IMR-90 (cell line): ENCODE measurements around the gene PLXDC2. TPM values are rescaled to one million over a fixed set of nuclear protein-coding genes. Genes with fewer than 3 reads are reported as not detected.

Source experiments
- ATAC-seq: fragments of 200-7000 bp; cut with Tn5 transposase; 2 replicates; pipeline ENCODE4 v1.9.1; 2020; ENCODE audit warnings: low read depth, mild to moderate bottlenecking, moderate library complexity
- BruUV-seq: library from RNA; stranded (reverse); fragments of 400-500 nt; replicated peaks from 2 replicates; lab custom pipeline; 2021; lab: Mats Ljungman, UMichigan
- CTCF ChIA-PET: fragments of 300-600 bp; formaldehyde crosslinking; extraction: SDS; loops from one replicate; lab custom pipeline; 2021; ENCODE audit warnings: antibody characterized with exemption; lab: Yijun Ruan, JAX
- POLR2A ChIA-PET: fragments of 300-600 bp; sonication (Branson Sonifier 250); formaldehyde crosslinking; loops from one replicate; lab custom pipeline; 2022; ENCODE audit warnings: antibody characterized with exemption; ENCODE audit not compliant: unreplicated experiment; lab: Charles Lee
- DNase-seq: peaks from one replicate; pipeline ENCODE4 v3.0.0; 2013
- H2AFZ ChIP-seq: replicated peaks from 2 replicates; pipeline ENCODE3; 2013; ENCODE audit warnings: low read length, mild to moderate bottlenecking; ENCODE audit not compliant: poor library complexity
- H2AK5ac ChIP-seq: 2 replicates; pipeline ENCODE4 v1.6.1; 2013; ENCODE audit warnings: low read depth, low read length, inconsistent platforms
- H2AK9ac ChIP-seq: replicated peaks from 2 replicates; pipeline ENCODE3; 2013; ENCODE audit warnings: mild to moderate bottlenecking, low read depth, low read length, moderate library complexity; ENCODE audit not compliant: poor library complexity
- H2BK120ac ChIP-seq: 2 replicates; pipeline ENCODE4 v1.6.1; 2013; ENCODE audit warnings: low read depth, low read length, inconsistent platforms
- H2BK15ac ChIP-seq: 3 replicates; pipeline ENCODE4 v1.6.1; 2013; ENCODE audit warnings: low read depth, low read length, inconsistent platforms
- H2BK20ac ChIP-seq: 2 replicates; pipeline ENCODE4 v1.6.1; 2013; ENCODE audit warnings: low read depth, mild to moderate bottlenecking, inconsistent platforms, low read length, moderate library complexity
- H2BK5ac ChIP-seq: 2 replicates; pipeline ENCODE4 v1.6.1; 2013; ENCODE audit warnings: mild to moderate bottlenecking, low read depth, low read length, inconsistent platforms; ENCODE audit not compliant: poor library complexity, severe bottlenecking
- H3K14ac ChIP-seq: replicated peaks from 2 replicates; pipeline ENCODE4 v1.6.1; 2013; ENCODE audit warnings: low read depth, low read length, inconsistent platforms
- H3K18ac ChIP-seq: 2 replicates; pipeline ENCODE4 v1.6.1; 2013; ENCODE audit warnings: low read depth, low read length, control low read depth
- H3K23ac ChIP-seq: 2 replicates; pipeline ENCODE4 v1.6.1; 2013; ENCODE audit warnings: low read depth, low read length, inconsistent platforms
- H3K27ac ChIP-seq: 2 replicates; pipeline ENCODE4 v1.5.1; 2013; ENCODE audit warnings: mild to moderate bottlenecking, control low read depth, low read length; ENCODE audit not compliant: insufficient read depth
- H3K27me3 ChIP-seq: 2 replicates; pipeline ENCODE4 v1.6.1; 2013; ENCODE audit warnings: low read length; ENCODE audit not compliant: control insufficient read depth, insufficient read depth
- H3K36me3 ChIP-seq: 2 replicates; pipeline ENCODE4 v1.6.1; 2013; ENCODE audit warnings: low read length, mixed read lengths; ENCODE audit not compliant: control insufficient read depth, insufficient read depth
- H3K4ac ChIP-seq: 2 replicates; pipeline ENCODE4 v1.6.1; 2013; ENCODE audit warnings: low read depth, low read length, inconsistent platforms
- H3K4me1 ChIP-seq: 2 replicates; pipeline ENCODE4 v1.6.1; 2013; ENCODE audit warnings: low read length, mixed read lengths; ENCODE audit not compliant: control insufficient read depth, insufficient read depth
- H3K4me2 ChIP-seq: 2 replicates; pipeline ENCODE4 v1.6.1; 2013; ENCODE audit warnings: low read depth, mild to moderate bottlenecking, control low read depth, low read length, moderate library complexity
- H3K4me3 ChIP-seq: 2 replicates; pipeline ENCODE4 v1.5.1; 2013; ENCODE audit warnings: low read depth, mild to moderate bottlenecking, control low read depth, low read length, moderate library complexity; ENCODE audit not compliant: insufficient read depth
- H3K56ac ChIP-seq: 2 replicates; pipeline ENCODE4 v1.6.1; 2013; ENCODE audit warnings: low read length, inconsistent platforms; ENCODE audit not compliant: insufficient read depth; ENCODE audit errors: extremely low read depth
- H3K79me1 ChIP-seq, 2 experiments: 2 replicates each; pipeline ENCODE4 v1.6.1; 2013; ENCODE audit warnings: low read length in 2 of 2, inconsistent platforms in 1 of 2, low read depth in 1 of 2
- H3K9ac ChIP-seq: 2 replicates; pipeline ENCODE4 v1.6.1; 2013; ENCODE audit warnings: low read depth, low read length, control low read depth
- H3K9me1 ChIP-seq: 2 replicates; pipeline ENCODE4 v1.6.1; 2013; ENCODE audit warnings: low read length, inconsistent platforms; ENCODE audit not compliant: insufficient read depth
- H3K9me3 ChIP-seq: 2 replicates; pipeline ENCODE4 v1.6.1; 2013; ENCODE audit warnings: low read length; ENCODE audit not compliant: control insufficient read depth, insufficient read depth
- H4K20me1 ChIP-seq: 2 replicates; pipeline ENCODE4 v1.6.1; 2013; ENCODE audit warnings: low read length, inconsistent platforms; ENCODE audit not compliant: insufficient read depth
- H4K5ac ChIP-seq: 2 replicates; pipeline ENCODE4 v1.6.1; 2013; ENCODE audit warnings: mild to moderate bottlenecking, low read depth, low read length, control low read depth
- H4K8ac ChIP-seq, 2 experiments: 2 replicates each; pipeline ENCODE4 v1.6.1; 2013; ENCODE audit warnings: low read depth in 2 of 2, low read length in 2 of 2, control low read depth in 1 of 2, inconsistent platforms in 1 of 2
- H4K91ac ChIP-seq: 2 replicates; pipeline ENCODE4 v1.6.1; 2013; ENCODE audit warnings: low read depth, low read length, inconsistent platforms; ENCODE audit not compliant: insufficient read depth
- BHLHE40 ChIP-seq: fragments of 150-350 bp; IDR thresholded peaks from 2 replicates; pipeline ENCODE4 v1.6.1; 2016; ENCODE audit warnings: mild to moderate bottlenecking, low read depth, low read length
- CEBPB ChIP-seq: IDR thresholded peaks from 2 replicates; pipeline ENCODE4 v1.6.1; 2012; ENCODE audit warnings: low read depth, low read length, improper control_type of control experiment
- CHD1 ChIP-seq: IDR thresholded peaks from 2 replicates; pipeline ENCODE4 v1.6.1; 2012; ENCODE audit warnings: low read depth, low read length, improper control_type of control experiment
- CTCF ChIP-seq: conservative IDR thresholded peaks from 2 replicates; pipeline ENCODE4 v1.5.1; 2012; ENCODE audit warnings: mild to moderate bottlenecking, low read depth, low read length, improper control_type of control experiment
- ELK1 ChIP-seq: fragments of 150-350 bp; IDR thresholded peaks from 2 replicates; pipeline ENCODE4 v1.6.1; 2016; ENCODE audit warnings: low read depth, mild to moderate bottlenecking, low read length, moderate library complexity, borderline replicate concordance
- FOS ChIP-seq: fragments of 150-350 bp; IDR thresholded peaks from 2 replicates; pipeline ENCODE4 v1.6.1; 2016; ENCODE audit warnings: low read depth, low read length
- MAFK ChIP-seq: IDR thresholded peaks from 2 replicates; pipeline ENCODE4 v1.6.1; 2012; ENCODE audit warnings: low read depth, low read length, improper control_type of control experiment
- MAZ ChIP-seq: IDR thresholded peaks from 2 replicates; pipeline ENCODE4 v1.6.1; 2012; ENCODE audit warnings: low read depth, mild to moderate bottlenecking, low read length, improper control_type of control experiment, moderate library complexity, borderline replicate concordance
- MXI1 ChIP-seq: IDR thresholded peaks from 2 replicates; pipeline ENCODE4 v1.6.1; 2012; ENCODE audit warnings: low read depth, mild to moderate bottlenecking, low read length, moderate library complexity, borderline replicate concordance
- NFE2L2 ChIP-seq: fragments of 150-350 bp; IDR thresholded peaks from 2 replicates; pipeline ENCODE4 v1.6.1; 2016; ENCODE audit warnings: low read depth, mild to moderate bottlenecking, low read length
- POLR2A ChIP-seq: IDR thresholded peaks from 2 replicates; pipeline ENCODE4 v1.6.1; 2012; ENCODE audit warnings: mild to moderate bottlenecking, low read depth, low read length
- RAD21 ChIP-seq: IDR thresholded peaks from 2 replicates; pipeline ENCODE4 v1.6.1; 2012; ENCODE audit warnings: low read length, improper control_type of control experiment
- RCOR1 ChIP-seq: IDR thresholded peaks from 2 replicates; pipeline ENCODE4 v1.6.1; 2012; ENCODE audit warnings: mild to moderate bottlenecking, low read length, improper control_type of control experiment; ENCODE audit not compliant: insufficient replicate concordance
- RFX5 ChIP-seq: IDR thresholded peaks from 2 replicates; pipeline ENCODE4 v1.8.0; 2012; ENCODE audit warnings: low read depth, mild to moderate bottlenecking, low read length, moderate library complexity
- SMC3 ChIP-seq: fragments of 150-350 bp; IDR thresholded peaks from 2 replicates; pipeline ENCODE4 v1.6.1; 2016; ENCODE audit warnings: low read depth, mild to moderate bottlenecking, antibody characterized with exemption, low read length, moderate library complexity
- USF2 ChIP-seq: fragments of 150-350 bp; IDR thresholded peaks from 2 replicates; pipeline ENCODE4 v1.6.1; 2017; ENCODE audit warnings: mild to moderate bottlenecking, antibody characterized with exemption, low read length, low read depth
- WGBS, 2 experiments: methylation state at CpG; one replicate each; pipeline versions ENCODE4 v1.1.5 to v1.1.7; 2013; ENCODE audit warnings: missing lambda C conversion rate in 2 of 2; ENCODE audit not compliant: insufficient read length in 1 of 2; ENCODE audit errors: extremely low coverage in 2 of 2; 5-methylcytosine and 5-hydroxymethylcytosine counted together
- dilution Hi-C: fragments of 300-500 bp; cut with HindIII; formaldehyde crosslinking; loops from one replicate; pipeline ENCODE4 v1.14.3; 2018; ENCODE audit warnings: low sequenced_read_pairs; ENCODE audit not compliant: unreplicated experiment
- in situ Hi-C: fragments of 300-500 bp; cut with MboI; formaldehyde crosslinking; loops from 3 replicates; pipeline ENCODE4 v1.14.3; 2019; ENCODE audit warnings: low sequenced_read_pairs, inconsistent platforms, mixed read lengths
- intact Hi-C: fragments of 100-400 bp; cut with micrococcal nuclease; formaldehyde crosslinking; loops from 2 replicates; pipeline ENCODE4 v1.10.0; 2022
- polyA plus RNA-seq, 3 experiments: library from polyadenylated mRNA; depleted of rRNA; stranded (reverse); fragments of >200 nt; gene quantifications; 2 replicates each; pipeline ENCODE4 v1.2.3, GENCODE V29; 2012; ENCODE audit warnings: low replicate concordance in 1 of 3
- total RNA-seq: library from RNA; depleted of rRNA; stranded (reverse); fragments of >200 nt; gene quantifications from 2 replicates; pipeline ENCODE4 v1.2.3, GENCODE V29; 2012

PLXDC2 gene
- total and polyA plus RNA-seq, 2 of the 4 experiments (the other 2 are of a cell fraction) = 3.2 to 6.1 TPM

- dilution Hi-C loops = no loop called here
- no peak for TF ChIP-seq ELK1
- TF ChIP-seq NFE2L2 = no peak
- TF ChIP-seq CTCF = no peak
- TF ChIP-seq RCOR1 = no peak
- no peak for TF ChIP-seq CEBPB
- TF ChIP-seq FOS = no peak
- no peak for TF ChIP-seq SMC3
- no peak for TF ChIP-seq USF2
- TF ChIP-seq POLR2A = no peak
- no peak for TF ChIP-seq CHD1
- no peak for TF ChIP-seq MXI1
- TF ChIP-seq BHLHE40 = no peak
- no peak for TF ChIP-seq RFX5
- no peak for TF ChIP-seq MAFK
- TF ChIP-seq RAD21 = no peak
- no peak for TF ChIP-seq MAZ
- Histone ChIP-seq H4K91ac (no peak overlapping the region), H3K79me1 (no peaks in the 10 kb centered on the region), H4K5ac (no peak overlapping the region), H2BK20ac (no peak overlapping the region), H3K27ac (no peak overlapping the region), H3K9ac (no peak overlapping the region), H3K36me3 (no peaks in the 10 kb centered on the region), H4K8ac (no peak overlapping the region), H3K4me3 (no peak overlapping the region), H3K4me2 (no peak overlapping the region), H2BK5ac (no peak overlapping the region), H2AK9ac (no peak overlapping the region), H3K18ac (no peak overlapping the region), H3K23ac (no peak overlapping the region), H3K4me1 (peaks cover 3% of the 10 kb centered on the region; the same call in 1 of the 2 replicates), H3K9me1 (peaks cover 4% of the 10 kb centered on the region; the same call in 1 of the 2 replicates), H3K27me3 (no peaks in the 10 kb centered on the region), H3K4ac (no peak overlapping the region), H3K14ac (no peak overlapping the region), H3K9me3 (no peaks in the 10 kb centered on the region), H2BK120ac (no peak overlapping the region), H2AFZ (no peak overlapping the region), H4K20me1 (no peaks in the 10 kb centered on the region), H2BK15ac (no peak overlapping the region), H3K56ac (no peak overlapping the region), H2AK5ac (no peak overlapping the region)
- POLR2A ChIA-PET = no interaction called here
- in situ Hi-C loops = no loop called here
- intact Hi-C loops = no loop called here
- no TSS peak for BruUV-seq
- DNase-seq (no peak), ATAC-seq (no peak)
- no CpG with 5 or more reads among the region's 3 CpGs for WGBS, 2 experiments
- CTCF ChIA-PET = no interaction called here
These were observed 118.9 kb downstream of the PLXDC2 start for GRCh38 chr10:19935176-19935575.
